ENCODE results near the gene TMEM238.

Gene TMEM238

GRCh38 chr19:55376241-55376933, 7.7 kb downstream of the TMEM238 start, which contains the start of gene TMEM190:
Gene TMEM190 (plus strand): TSS chr19:55376826. CDS start chr19:55376854, 28 bp downstream.
- DNase-seq = no peak

GRCh38 chr19:55373993-55374757, 9.9 kb downstream of the TMEM238 start:
- no peak for DNase-seq

DNA sequence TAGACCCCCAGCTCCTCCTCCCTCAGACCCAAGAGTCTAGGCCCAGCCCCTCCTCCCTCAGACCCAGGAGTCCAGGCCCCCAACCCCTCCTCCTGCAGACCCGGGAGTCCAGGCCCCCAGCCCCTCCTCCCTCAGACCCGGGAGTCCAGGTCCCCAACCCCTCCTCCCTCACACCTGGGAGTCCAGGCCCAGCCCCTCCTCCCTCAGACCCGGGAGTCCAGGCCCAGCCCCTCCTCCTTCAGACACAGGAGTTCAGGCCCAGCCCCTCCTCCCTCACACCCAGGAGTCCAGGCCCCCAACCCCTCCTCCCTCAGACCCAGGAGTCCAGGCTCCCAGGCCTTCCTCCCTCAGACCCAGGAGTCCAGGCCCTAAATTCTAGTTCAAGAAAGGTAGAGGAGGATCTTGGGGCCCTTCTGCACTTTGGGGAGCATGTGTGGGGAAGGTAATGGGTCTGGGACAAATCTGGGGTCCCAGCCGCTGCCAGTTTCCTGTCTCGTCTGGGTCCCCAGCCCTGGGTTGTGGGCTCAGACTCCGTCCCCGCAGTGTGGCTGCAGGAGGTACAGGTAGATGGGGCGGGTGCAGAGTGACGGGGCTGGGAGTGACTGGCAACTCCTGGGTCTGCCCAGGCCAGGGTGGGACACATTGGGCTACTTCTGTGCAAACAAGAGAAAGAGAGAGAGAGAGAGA, 10.6 kb downstream of the TMEM238 start:
- no peak for DNase-seq

DNA sequence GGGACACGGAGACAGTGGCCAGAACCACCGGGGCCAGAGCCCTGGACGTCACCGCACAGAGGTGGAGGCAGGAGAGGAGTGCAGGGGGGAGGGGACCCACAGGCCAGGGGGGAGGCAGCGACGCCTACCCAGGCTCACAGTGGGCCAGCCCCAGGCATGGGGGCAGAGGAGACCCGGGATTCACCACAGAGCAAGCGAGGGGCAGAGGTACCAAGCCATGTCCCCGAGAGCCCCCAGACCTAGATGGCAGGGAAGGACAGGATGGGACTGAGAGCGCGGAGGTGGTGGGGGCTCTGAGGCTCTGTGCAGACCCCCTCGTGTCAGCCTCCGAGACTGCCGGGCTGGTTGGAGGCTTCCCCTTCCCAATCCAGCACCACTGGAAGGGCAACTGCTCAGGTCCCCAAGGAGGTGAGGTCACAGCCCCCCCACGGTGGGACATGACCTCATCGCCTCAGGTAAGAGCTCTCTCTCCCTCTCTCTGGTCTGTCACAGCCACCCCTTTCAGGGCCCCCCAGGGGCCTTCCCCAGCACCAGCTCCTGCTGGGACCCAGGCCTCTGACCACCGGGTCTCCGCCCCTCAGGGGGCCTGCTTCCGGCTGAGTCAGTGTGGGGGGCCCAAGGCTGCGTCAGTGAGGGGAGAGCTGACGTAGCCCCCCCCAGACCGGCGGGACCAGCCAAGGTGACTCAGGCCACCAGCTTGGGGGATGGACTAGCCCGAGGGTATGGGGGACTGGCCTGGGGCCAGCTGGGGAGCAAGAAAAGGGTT, 11.6 kb downstream of the TMEM238 start:
- DNase-seq = no peak

DNA sequence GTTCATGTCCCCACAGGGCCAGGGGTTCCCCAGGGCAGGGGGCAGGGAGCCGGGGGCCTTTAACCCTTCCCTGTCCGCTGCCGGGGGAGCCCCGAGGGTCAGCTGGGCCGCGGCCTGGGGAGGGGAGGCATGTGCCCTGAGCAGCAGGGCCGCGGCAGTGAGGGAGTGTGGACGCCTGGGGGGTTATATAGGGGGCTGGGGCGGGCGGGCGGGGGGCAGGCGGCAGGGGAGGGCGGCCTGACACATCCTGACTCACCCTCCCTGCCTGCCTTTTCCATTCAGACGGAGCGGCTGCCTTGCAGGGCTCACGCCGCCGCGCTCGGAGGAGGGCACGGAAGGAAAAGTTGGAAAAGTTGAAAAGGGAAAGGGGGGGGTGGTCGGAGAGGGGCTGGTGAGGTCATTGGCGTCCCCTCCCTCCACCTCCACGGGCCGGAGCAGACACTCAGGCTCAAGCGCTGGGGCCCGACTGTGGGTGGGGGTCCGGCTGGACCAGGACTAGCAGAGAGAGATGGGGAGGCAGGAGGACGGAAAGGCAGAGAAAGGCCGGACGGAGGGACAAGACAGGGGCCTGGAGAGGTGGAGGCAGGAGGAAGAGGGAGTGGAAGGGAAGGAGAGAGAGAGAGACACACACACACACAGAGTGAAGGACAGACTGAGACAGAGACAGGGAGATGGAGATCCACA, 13.6 kb downstream of the TMEM238 start, which contains the start of gene IL11:
IL11 (minus strand) TSS at position 159 of the 684 bp plus-strand sequence; CDS start at position 6, 153 bp downstream.
- no peak for DNase-seq

DNA sequence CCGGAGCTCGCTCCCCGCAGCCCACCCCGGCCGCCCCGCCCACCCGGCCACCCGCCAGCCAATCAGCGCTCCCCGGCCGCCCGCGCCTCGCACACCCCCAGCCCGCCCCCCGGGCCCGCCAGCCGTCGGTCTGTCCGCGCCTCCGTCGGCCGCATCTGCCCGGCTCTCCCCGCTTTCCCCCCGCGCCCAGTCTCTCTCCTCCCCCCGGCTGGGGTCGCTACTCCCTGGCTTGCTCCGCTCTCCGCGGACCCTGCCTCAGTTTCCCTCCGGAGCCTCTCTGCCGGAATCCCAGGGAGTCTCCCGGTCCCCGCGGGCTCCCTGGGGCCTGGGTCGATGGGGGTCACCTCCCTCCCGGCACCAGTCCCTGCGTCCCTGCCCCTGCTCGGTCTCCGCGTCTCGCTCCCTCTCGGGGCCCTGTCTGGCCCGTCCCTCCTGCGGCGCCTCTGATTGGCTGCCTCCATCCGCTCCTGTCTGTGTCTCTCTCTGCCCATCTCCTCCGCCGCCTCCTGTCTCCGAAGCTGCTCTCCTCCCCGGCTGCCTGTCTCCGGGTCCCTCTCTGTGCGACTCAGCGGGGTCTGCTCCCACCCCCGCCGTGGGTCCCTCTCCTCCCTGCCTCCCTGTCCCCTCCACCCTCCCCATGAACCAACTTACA, 14.3 kb downstream of the TMEM238 start:
- peak; percentile 66 for DNase-seq

- no peak for DNase-seq
Measured at GRCh38 chr19:55368701-55369563, 15.2 kb downstream of the TMEM238 start.

GRCh38 chr19:55368106-55368505, 16.0 kb downstream of the TMEM238 start:
- DNase-seq = no peak

DNA sequence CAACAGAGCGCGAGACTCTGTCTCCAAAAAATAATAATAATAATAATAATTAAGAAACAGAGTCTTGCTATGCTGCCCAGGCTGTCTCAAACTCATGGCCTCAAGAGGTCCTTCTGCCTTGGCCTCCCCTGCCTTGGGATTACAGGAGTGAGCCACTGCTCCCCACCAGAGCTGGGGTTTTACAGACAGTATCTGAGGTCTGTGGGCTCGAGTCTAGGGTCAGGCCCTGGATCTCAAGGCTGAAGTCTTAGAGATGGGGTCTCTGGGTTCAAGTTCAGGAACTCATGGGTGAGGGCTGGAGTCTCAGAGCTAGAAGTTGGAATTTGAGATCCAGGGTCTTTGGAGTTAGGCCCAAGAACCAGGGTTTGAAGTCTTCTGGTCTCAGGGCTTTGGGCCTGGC, 17.3 kb downstream of the TMEM238 start:
- DNase-seq = no peak

DNA sequence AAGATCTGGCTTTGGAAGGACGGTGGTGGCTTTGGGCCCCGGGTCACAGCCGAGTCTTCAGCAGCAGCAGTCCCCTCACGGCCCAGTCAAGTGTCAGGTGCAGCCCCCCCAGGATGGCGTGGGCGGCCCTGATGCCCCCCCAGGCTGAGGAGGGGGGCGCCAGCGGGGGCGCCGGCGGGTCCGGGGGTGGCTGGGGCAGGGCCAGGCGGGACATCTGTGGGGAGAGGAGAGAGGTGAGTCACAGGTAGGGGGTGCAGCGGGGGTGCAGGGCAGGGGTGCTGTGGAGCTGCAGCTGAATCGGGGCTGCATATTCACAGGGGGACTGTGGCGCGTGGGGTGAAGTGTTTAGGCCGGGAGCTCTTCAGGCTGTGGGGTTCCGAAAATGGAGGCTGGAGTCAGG, 18.1 kb downstream of the TMEM238 start:
- no peak for DNase-seq

- no peak for DNase-seq
Measured at GRCh38 chr19:55365245-55365644, 18.8 kb downstream of the TMEM238 start.

- DNase-seq = no peak
Measured at GRCh38 chr19:55362990-55363716, 20.9 kb downstream of the TMEM238 start, which contains the start of gene GARIN5B. Gene GARIN5B (minus strand): TSS chr19:55363260. CDS start chr19:55363066, 194 bp downstream.

DNA sequence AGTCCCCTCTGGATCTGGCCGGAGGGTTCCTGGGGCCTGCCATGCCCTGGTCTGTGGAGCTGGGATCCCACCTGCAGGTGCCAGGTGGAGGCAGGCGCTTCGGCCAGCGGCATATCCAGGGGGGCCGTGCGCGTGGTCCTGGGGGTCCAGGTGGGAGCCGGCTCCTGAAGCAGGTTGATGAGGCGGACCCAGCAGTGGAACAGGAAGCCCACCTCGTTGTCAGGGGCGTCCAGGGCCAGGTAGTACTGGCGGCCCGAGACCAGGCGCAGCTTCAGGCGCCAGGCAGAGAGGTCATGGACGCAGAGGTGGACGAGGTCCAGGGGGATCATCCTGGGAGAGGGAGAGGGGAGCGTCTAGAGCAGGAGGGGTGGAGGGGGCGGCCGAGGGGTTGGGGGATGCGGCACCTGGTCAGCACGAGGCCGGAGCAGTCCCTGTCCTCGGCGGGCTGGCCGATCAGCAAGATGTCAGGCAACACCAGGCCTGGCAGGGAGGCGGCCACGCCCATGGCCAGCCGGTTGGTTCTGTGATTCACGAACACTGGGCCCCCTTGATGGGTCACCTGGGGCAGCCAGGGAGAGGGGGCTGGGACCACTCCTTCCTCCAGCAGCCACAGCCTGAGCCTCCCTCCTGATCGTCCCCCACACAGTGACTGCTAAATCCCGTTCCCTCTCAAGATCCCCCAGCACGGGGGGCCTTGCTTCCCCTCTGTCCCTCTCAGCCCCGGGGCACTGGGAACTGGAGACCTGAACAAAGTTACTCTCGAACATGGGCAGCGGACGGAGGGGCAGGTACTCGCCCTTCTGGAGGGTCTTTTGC, 21.7 kb downstream of the TMEM238 start:
- no peak for DNase-seq

DNA sequence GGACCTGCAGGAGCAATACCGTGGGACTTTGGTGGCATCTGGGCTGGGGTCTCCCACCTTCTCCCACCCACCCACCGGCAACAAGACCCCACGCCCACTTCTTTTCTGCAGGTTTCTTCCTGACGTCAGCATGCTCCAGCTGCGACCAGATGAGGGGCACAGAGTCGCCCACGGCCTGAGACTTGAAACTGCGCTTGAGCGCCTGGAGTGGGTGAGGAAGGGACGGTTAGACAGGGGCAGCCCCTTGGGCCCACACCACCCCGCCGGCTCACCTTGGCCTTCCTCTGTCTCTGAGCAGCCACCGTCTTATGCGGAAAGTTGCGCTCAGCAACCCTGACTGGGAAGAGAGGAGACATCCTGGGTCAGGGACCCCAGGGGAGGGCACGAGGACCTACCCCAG, 23.2 kb downstream of the TMEM238 start:
- no peak for DNase-seq

GRCh38 chr19:55358943-55359908, 24.9 kb downstream of the TMEM238 start:
- peak; percentile 54 for DNase-seq

GRCh38 chr19:55358493-55358892, 25.6 kb downstream of the TMEM238 start:
- no peak for DNase-seq

GRCh38 chr19:55355213-55355821, 28.8 kb downstream of the TMEM238 start:
- no peak for DNase-seq
